Measurements from ENCODE around the gene IER3. TPM values are rescaled to one million over a fixed set of nuclear protein-coding genes. Genes with fewer than 3 reads are reported as not detected.

The IER3 gene
- total and polyA plus RNA-seq, 2 of the 13 experiments (the other 11 are each of a cell fraction or from before 2014, with no cell fraction given), result 51.1 to 131 TPM

DNA sequence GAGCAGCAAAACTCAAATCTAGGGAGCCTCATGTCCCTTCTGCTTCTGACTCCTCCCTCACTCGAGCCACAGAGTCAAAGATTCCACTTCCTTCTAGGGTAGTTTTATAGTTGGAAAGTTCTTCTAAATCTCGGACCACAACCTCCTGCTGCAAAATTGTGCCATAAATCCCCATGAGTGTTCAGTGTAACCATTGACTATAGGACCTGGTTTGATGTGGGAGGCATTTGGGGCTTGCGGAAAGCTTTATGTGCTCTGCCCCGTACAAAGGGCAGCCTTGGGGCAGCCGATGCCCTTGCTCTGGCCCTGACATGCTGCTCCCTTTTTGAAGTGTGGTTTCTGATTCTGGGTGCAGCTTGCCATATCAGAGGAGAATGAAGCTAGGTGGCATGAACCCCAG is 43.6 kb upstream of the IER3 start (continued):
- TF ChIP-seq, protein P1, sequence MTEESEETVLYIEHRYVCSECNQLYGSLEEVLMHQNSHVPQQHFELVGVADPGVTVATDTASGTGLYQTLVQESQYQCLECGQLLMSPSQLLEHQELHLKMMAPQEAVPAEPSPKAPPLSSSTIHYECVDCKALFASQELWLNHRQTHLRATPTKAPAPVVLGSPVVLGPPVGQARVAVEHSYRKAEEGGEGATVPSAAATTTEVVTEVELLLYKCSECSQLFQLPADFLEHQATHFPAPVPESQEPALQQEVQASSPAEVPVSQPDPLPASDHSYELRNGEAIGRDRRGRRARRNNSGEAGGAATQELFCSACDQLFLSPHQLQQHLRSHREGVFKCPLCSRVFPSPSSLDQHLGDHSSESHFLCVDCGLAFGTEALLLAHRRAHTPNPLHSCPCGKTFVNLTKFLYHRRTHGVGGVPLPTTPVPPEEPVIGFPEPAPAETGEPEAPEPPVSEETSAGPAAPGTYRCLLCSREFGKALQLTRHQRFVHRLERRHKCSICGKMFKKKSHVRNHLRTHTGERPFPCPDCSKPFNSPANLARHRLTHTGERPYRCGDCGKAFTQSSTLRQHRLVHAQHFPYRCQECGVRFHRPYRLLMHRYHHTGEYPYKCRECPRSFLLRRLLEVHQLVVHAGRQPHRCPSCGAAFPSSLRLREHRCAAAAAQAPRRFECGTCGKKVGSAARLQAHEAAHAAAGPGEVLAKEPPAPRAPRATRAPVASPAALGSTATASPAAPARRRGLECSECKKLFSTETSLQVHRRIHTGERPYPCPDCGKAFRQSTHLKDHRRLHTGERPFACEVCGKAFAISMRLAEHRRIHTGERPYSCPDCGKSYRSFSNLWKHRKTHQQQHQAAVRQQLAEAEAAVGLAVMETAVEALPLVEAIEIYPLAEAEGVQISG (CRISPR knock-in tag; IDR thresholded peaks at IDR 0.05), result peak; percentile 44; the same call in 1 of the 2 replicates
- TF ChIP-seq CREM (IDR thresholded peaks at IDR 0.05) (peak; percentile 55; the same call in 1 of the 2 replicates), CREM (CRISPR knock-in tag; IDR thresholded peaks at IDR 0.05) (no peak), SNAPC2 (CRISPR knock-in tag; IDR thresholded peaks at IDR 0.05) (0 out of 2 replicates have a peak, but pooled peaks have one; percentile 51), BCL6 (CRISPR knock-in tag; IDR thresholded peaks at IDR 0.05) (peak; percentile 56; the same call in 1 of the 2 replicates), FOSL1 (CRISPR knock-in tag; IDR thresholded peaks at IDR 0.05; ENCODE audit: borderline replicate concordance) (no peak), GATAD2A (CRISPR knock-in tag; IDR thresholded peaks at IDR 0.05) (peak; percentile 69), ETV6 (CRISPR knock-in tag; conservative IDR thresholded peaks at IDR 0.05) (no peak), NONO (IDR thresholded peaks at IDR 0.05) (no peak), NONO (CRISPR knock-in tag; conservative IDR thresholded peaks at IDR 0.05) (0 out of 2 replicates have a peak, but pooled peaks have one; percentile 28), ZNF781 (CRISPR knock-in tag; IDR thresholded peaks at IDR 0.05; ENCODE audit: borderline replicate concordance, not compliant biosample characterization) (no peak), HDAC2 (CRISPR knock-in tag; IDR thresholded peaks at IDR 0.05) (peak; percentile 78), GATA4 (IDR thresholded peaks at IDR 0.05; ENCODE audit: borderline replicate concordance, low read depth) (no peak)
- TF ChIP-seq, protein P2, sequence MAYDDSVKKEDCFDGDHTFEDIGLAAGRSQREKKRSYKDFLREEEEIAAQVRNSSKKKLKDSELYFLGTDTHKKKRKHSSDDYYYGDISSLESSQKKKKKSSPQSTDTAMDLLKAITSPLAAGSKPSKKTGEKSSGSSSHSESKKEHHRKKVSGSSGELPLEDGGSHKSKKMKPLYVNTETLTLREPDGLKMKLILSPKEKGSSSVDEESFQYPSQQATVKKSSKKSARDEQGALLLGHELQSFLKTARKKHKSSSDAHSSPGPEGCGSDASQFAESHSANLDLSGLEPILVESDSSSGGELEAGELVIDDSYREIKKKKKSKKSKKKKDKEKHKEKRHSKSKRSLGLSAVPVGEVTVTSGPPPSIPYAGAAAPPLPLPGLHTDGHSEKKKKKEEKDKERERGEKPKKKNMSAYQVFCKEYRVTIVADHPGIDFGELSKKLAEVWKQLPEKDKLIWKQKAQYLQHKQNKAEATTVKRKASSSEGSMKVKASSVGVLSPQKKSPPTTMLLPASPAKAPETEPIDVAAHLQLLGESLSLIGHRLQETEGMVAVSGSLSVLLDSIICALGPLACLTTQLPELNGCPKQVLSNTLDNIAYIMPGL (CRISPR knock-in tag; IDR thresholded peaks at IDR 0.05; ENCODE audit: borderline replicate concordance in 1 of 2, low read depth in 1 of 2), result 0 out of 4 replicates have a peak, but pooled peaks of 1 of the 2 experiments have one; percentile 30
- TF ChIP-seq, protein P3, sequence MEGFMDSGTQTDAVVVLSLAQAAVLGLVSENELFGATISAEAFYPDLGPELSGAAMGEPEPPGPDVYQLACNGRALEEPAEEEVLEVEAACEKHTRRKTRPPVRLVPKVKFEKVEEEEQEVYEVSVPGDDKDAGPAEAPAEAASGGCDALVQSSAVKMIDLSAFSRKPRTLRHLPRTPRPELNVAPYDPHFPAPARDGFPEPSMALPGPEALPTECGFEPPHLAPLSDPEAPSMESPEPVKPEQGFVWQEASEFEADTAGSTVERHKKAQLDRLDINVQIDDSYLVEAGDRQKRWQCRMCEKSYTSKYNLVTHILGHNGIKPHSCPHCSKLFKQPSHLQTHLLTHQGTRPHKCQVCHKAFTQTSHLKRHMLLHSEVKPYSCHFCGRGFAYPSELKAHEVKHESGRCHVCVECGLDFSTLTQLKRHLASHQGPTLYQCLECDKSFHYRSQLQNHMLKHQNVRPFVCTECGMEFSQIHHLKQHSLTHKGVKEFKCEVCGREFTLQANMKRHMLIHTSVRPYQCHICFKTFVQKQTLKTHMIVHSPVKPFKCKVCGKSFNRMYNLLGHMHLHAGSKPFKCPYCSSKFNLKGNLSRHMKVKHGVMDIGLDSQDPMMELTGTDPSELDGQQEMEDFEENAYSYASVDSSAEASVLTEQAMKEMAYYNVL (CRISPR knock-in tag; IDR thresholded peaks at IDR 0.05; ENCODE audit: borderline replicate concordance), result no peak; the same call in 1 of the 2 replicates
